DOHH2 (cell line): ENCODE measurements around the gene MAG.

Source experiments
- H3F3A ChIP-seq: fragments of 200-600 bp; sonication (generic), shearing (Covaris generic); 2 replicates; pipeline ENCODE4 v1.6.0; 2016; ENCODE audit warnings: antibody characterized with exemption, mild to moderate bottlenecking; ENCODE audit not compliant: control insufficient read depth, insufficient read depth
- H3K27ac ChIP-seq: fragments of 200-600 bp; sonication (generic); 2 replicates; pipeline ENCODE4 v1.5.1; 2014; ENCODE audit warnings: low read depth, mild to moderate bottlenecking, low read length, moderate library complexity
- H3K27me3 ChIP-seq: fragments of 200-600 bp; sonication (generic); 2 replicates; pipeline ENCODE4 v1.6.1; 2014; ENCODE audit warnings: mild to moderate bottlenecking, low read length, mixed read lengths; ENCODE audit not compliant: control insufficient read depth
- H3K36me3 ChIP-seq: fragments of 200-600 bp; sonication (generic); 2 replicates; pipeline ENCODE4 v1.6.1; 2014; ENCODE audit warnings: mild to moderate bottlenecking, low read length, moderate library complexity, mixed read lengths; ENCODE audit not compliant: control insufficient read depth
- H3K4me1 ChIP-seq: fragments of 200-600 bp; sonication (generic); 2 replicates; pipeline ENCODE4 v1.6.1; 2014; ENCODE audit warnings: mild to moderate bottlenecking, low read length, mixed read lengths; ENCODE audit not compliant: control insufficient read depth
- H3K4me2 ChIP-seq: fragments of 200-600 bp; sonication (generic); 2 replicates; pipeline ENCODE4 v1.6.0; 2014; ENCODE audit warnings: mild to moderate bottlenecking, low read length, moderate library complexity
- H3K4me3 ChIP-seq: fragments of 200-600 bp; sonication (generic); 2 replicates; pipeline ENCODE4 v1.5.1; 2014; ENCODE audit warnings: mild to moderate bottlenecking, low read length, mixed read lengths
- H3K79me2 ChIP-seq: fragments of 200-600 bp; sonication (generic); 2 replicates; pipeline ENCODE4 v1.6.1; 2014; ENCODE audit warnings: mild to moderate bottlenecking, low read length, mixed read lengths; ENCODE audit not compliant: control insufficient read depth
- H3K9me2 ChIP-seq: fragments of 200-600 bp; sonication (generic); replicated peaks from 2 replicates; pipeline ENCODE4 v1.6.1; 2014; ENCODE audit warnings: mild to moderate bottlenecking, low read length, mixed read lengths; ENCODE audit not compliant: control insufficient read depth
- H3K9me3 ChIP-seq: fragments of 200-600 bp; sonication (generic); 2 replicates; pipeline ENCODE4 v1.6.1; 2014; ENCODE audit warnings: antibody characterized with exemption, low read length, mixed read lengths; ENCODE audit not compliant: control insufficient read depth, insufficient read depth
- H4K20me1 ChIP-seq: fragments of 200-600 bp; sonication (generic); 2 replicates; pipeline ENCODE4 v1.6.0; 2014; ENCODE audit warnings: low read depth, mild to moderate bottlenecking, antibody characterized with exemption, low read length, moderate library complexity; ENCODE audit not compliant: control insufficient read depth, insufficient read depth
- EZH2phosphoT487 ChIP-seq: fragments of 200-600 bp; sonication (generic); IDR thresholded peaks from 2 replicates; pipeline ENCODE4 v1.6.1; 2017; ENCODE audit warnings: borderline replicate concordance, mild to moderate bottlenecking, antibody characterized with exemption, low read length, moderate library complexity, mixed read lengths
- TF ChIP-seq, protein P1 (sequence below): fragments of 200-600 bp; sonication (generic); IDR thresholded peaks from one replicate; pipeline ENCODE4 v1.5.1; 2014; ENCODE audit warnings: antibody characterized with exemption, mild to moderate bottlenecking, low read depth, low read length; ENCODE audit not compliant: poor library complexity, severe bottlenecking

The MAG gene

GRCh38 chr19:35310331-35310730 lies 18.4 kb downstream of the MAG start:
- H3K9me2 ChIP-seq: no peaks in the 10 kb centered on the region
- TF ChIP-seq, protein P1, sequence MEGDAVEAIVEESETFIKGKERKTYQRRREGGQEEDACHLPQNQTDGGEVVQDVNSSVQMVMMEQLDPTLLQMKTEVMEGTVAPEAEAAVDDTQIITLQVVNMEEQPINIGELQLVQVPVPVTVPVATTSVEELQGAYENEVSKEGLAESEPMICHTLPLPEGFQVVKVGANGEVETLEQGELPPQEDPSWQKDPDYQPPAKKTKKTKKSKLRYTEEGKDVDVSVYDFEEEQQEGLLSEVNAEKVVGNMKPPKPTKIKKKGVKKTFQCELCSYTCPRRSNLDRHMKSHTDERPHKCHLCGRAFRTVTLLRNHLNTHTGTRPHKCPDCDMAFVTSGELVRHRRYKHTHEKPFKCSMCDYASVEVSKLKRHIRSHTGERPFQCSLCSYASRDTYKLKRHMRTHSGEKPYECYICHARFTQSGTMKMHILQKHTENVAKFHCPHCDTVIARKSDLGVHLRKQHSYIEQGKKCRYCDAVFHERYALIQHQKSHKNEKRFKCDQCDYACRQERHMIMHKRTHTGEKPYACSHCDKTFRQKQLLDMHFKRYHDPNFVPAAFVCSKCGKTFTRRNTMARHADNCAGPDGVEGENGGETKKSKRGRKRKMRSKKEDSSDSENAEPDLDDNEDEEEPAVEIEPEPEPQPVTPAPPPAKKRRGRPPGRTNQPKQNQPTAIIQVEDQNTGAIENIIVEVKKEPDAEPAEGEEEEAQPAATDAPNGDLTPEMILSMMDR: no peak
- no peak for TF ChIP-seq EZH2phosphoT487
- no peaks in the 10 kb centered on the region for H4K20me1 ChIP-seq
- H3K79me2 ChIP-seq: no peaks in the 10 kb centered on the region
- peaks cover 87% of the 10 kb centered on the region for H3K4me1 ChIP-seq
- no peaks in the 10 kb centered on the region for H3K9me3 ChIP-seq
- no peak overlapping the region for H3K4me2 ChIP-seq
- H3K4me3 ChIP-seq: no peak overlapping the region
- no peaks in the 10 kb centered on the region for H3K36me3 ChIP-seq
- no peak overlapping the region for H3K27ac ChIP-seq
- H3K27me3 ChIP-seq: no peaks in the 10 kb centered on the region
- H3F3A ChIP-seq: peaks cover 8% of the 10 kb centered on the region; the same call in 1 of the 2 replicates

DNA sequence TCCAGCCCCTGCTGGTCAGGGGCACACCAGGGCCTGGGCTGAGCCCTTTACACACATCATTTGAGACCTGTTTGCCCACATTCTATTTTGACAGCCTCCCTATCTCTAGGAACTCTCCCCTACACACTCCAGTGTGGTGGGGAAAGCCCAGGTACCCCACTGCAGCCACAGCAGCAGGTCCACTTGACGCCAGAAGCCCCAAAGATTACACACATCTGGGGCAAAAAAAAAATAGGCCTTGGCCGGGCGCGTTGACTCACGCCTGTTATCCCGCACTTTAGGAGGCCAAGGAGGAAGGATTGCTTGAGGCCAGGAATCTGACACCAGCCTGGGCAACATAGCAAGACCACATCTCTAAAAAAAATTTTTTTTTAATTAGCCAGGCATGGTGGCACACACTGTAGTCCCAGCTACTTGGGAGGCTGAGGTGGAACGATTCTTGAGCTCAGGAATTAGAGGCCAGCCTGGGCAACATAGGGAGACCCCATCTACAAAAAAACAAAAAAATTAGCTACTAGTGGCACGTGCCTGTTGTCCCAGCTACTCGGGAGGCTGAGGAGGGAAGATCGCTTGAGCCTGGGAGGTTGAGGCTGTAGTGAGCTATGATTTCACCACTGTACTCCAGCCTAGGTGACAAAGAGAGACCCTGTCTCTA lies 19.0 kb downstream of the MAG start:
- no peak for TF ChIP-seq EZH2phosphoT487
- TF ChIP-seq, protein P1: no peak

DNA sequence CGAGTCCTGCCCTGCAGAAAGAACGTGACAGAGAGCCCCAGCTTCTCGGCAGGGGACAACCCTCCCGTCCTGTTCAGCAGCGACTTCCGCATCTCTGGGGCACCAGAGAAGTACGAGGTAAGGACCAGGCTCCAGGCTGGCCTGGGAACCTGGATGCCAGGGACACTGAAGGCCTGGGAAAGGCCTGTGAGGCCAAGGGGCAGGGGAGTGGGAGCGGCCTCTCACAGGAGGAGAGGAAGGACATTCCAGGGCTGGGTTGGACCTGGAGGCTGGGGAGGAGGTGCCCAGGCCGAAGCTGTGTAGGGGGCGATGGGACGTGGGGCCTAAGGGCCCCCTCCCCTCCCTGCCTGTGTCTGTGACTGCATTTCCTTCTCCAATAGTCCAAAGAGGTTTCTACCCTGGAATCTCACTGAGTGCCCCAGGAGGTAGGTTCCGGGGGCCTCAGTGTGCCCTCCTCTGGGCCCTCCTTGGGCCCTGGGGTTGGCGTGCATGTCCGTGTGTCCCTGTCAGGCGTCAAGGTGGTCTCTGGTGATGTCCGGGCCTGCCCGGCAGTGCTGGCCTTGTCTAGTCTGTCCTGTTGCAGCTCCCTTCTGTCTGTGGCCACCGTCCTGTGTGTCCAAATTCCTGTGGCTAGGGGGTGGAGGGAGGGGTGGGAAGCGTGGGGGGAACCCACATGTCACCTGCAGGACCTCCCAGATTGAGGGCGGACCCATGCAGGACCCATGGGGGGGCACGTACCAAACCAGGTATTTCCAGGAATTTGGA lies 20.1 kb downstream of the MAG start:
- peaks cover 11% of the 10 kb centered on the region; the same call in 1 of the 2 replicates for H3F3A ChIP-seq
- H3K36me3 ChIP-seq: no peaks in the 10 kb centered on the region
- H3K4me1 ChIP-seq: peaks cover 87% of the 10 kb centered on the region
- no peak overlapping the region for H3K4me2 ChIP-seq
- no peaks in the 10 kb centered on the region for H3K9me3 ChIP-seq
- TF ChIP-seq, protein P1: no peak
- TF ChIP-seq EZH2phosphoT487: no peak
- H4K20me1 ChIP-seq: no peaks in the 10 kb centered on the region
- no peak overlapping the region for H3K27ac ChIP-seq
- H3K79me2 ChIP-seq: no peaks in the 10 kb centered on the region
- no peaks in the 10 kb centered on the region for H3K9me2 ChIP-seq
- no peak overlapping the region for H3K4me3 ChIP-seq
- H3K27me3 ChIP-seq: no peaks in the 10 kb centered on the region

More for the DNA sequence above, 19.0 kb downstream of the MAG start:
- Histone ChIP-seq H3K4me1 (peaks cover 87% of the 10 kb centered on the region), H3K4me2 (no peak overlapping the region), H3F3A (peaks cover 5% of the 10 kb centered on the region; the same call in 1 of the 2 replicates), H4K20me1 (no peaks in the 10 kb centered on the region), H3K4me3 (no peak overlapping the region), H3K27ac (no peak overlapping the region), H3K9me2 (no peaks in the 10 kb centered on the region), H3K36me3 (no peaks in the 10 kb centered on the region), H3K9me3 (no peaks in the 10 kb centered on the region), H3K27me3 (no peaks in the 10 kb centered on the region), H3K79me2 (no peaks in the 10 kb centered on the region)
